H1 (cell line): ENCODE measurements around the gene PDZD11.

Experiments
- CBX5 ChIP-seq: fragments of 300-800, 300-1000 bp; sonication (generic); IDR thresholded peaks from 2 replicates; pipeline ENCODE4 v1.7.1; 2016; ENCODE audit warnings: antibody characterized with exemption, low read length, low read depth
- CHD1 ChIP-seq: IDR thresholded peaks from 2 replicates; pipeline ENCODE4 v1.6.1; 2012; ENCODE audit warnings: low read depth, low read length, improper control_type of control experiment
- EP300 ChIP-seq, 2 experiments: IDR thresholded peaks; 1 replicate in 1 of 2; 2 replicates in 1 of 2; pipeline ENCODE4 v1.6.1; 2011 to 2012; ENCODE audit warnings: low read depth in 2 of 2, low read length in 2 of 2, mild to moderate bottlenecking in 2 of 2, borderline replicate concordance in 1 of 2, inconsistent platforms in 1 of 2, moderate library complexity in 1 of 2
- KDM1A ChIP-seq: fragments of 200-600, 300-600 bp; sonication (generic); IDR thresholded peaks from 2 replicates; pipeline ENCODE4 v1.7.1; 2016; ENCODE audit warnings: mild to moderate bottlenecking, low read length, borderline replicate concordance
- POLR2AphosphoS5 ChIP-seq: IDR thresholded peaks from 2 replicates; pipeline ENCODE4 v1.6.1; 2011; ENCODE audit warnings: low read depth, low read length
- RFX5 ChIP-seq: IDR thresholded peaks from 2 replicates; pipeline ENCODE4 v1.6.1; 2011; ENCODE audit warnings: low read depth, low read length, improper control_type of control experiment, borderline replicate concordance
- SP1 ChIP-seq: IDR thresholded peaks from 2 replicates; pipeline ENCODE4 v1.6.1; 2011; ENCODE audit warnings: low read depth, low read length
- SUZ12 ChIP-seq: fragments of 200-600 bp; sonication (generic); IDR thresholded peaks from 2 replicates; pipeline ENCODE4 v1.6.1; 2012; ENCODE audit warnings: mild to moderate bottlenecking, inconsistent platforms, low read length, moderate library complexity, mixed read lengths
- TAF1 ChIP-seq: IDR thresholded peaks from 2 replicates; pipeline ENCODE4 v1.6.1; 2011; ENCODE audit warnings: mild to moderate bottlenecking, low read depth, low read length
- TF ChIP-seq, protein P1 (sequence below), 3 experiments: IDR thresholded peaks; 1 replicate in 2 of 3; 2 replicates in 1 of 3; pipeline versions ENCODE4 v1.5.1 to v1.6.1; 2011; ENCODE audit warnings: low read length in 3 of 3, mild to moderate bottlenecking in 3 of 3, inconsistent platforms in 2 of 3, low read depth in 1 of 3, moderate library complexity in 1 of 3; ENCODE audit not compliant: insufficient read depth in 1 of 3; ENCODE audit errors: control extremely low read depth in 1 of 3

DNA sequence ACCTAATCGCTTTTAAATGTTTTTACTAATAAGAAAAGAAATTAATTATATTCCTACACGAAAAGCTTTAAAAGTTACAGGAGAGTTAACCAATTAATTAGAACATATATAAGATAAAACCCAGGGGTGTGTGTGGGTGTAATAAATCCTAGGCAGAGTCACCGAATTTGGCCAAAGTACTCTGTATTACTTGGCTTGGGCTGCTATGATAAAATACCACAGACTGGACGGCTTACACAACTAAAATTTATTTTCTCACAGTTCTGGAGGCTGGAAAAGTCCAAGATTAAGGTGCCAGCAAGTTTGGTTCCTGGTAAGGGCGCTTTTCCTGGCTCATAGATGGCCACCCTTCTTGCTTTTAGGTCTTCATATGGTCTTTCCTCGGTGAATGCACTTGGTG lies 44.8 kb downstream of the PDZD11 start:
- TF ChIP-seq SP1 = no peak
- TF ChIP-seq RFX5 = no peak
- TF ChIP-seq CBX5 = no peak
- TF ChIP-seq KDM1A = no peak
- TF ChIP-seq, protein P1, sequence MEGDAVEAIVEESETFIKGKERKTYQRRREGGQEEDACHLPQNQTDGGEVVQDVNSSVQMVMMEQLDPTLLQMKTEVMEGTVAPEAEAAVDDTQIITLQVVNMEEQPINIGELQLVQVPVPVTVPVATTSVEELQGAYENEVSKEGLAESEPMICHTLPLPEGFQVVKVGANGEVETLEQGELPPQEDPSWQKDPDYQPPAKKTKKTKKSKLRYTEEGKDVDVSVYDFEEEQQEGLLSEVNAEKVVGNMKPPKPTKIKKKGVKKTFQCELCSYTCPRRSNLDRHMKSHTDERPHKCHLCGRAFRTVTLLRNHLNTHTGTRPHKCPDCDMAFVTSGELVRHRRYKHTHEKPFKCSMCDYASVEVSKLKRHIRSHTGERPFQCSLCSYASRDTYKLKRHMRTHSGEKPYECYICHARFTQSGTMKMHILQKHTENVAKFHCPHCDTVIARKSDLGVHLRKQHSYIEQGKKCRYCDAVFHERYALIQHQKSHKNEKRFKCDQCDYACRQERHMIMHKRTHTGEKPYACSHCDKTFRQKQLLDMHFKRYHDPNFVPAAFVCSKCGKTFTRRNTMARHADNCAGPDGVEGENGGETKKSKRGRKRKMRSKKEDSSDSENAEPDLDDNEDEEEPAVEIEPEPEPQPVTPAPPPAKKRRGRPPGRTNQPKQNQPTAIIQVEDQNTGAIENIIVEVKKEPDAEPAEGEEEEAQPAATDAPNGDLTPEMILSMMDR (IDR thresholded peaks at IDR 0.05; ENCODE audit: control extremely low read depth in 1 of 3, insufficient read depth in 1 of 3, low read depth in 1 of 3, low read length in 3 of 3) = no peak
- TF ChIP-seq SUZ12 = no peak
- TF ChIP-seq POLR2AphosphoS5 = no peak
- TF ChIP-seq CHD1 = no peak
- TF ChIP-seq EP300 (IDR thresholded peaks at IDR 0.05; ENCODE audit: borderline replicate concordance in 1 of 2, low read depth in 2 of 2, low read length in 2 of 2) = no peak
- no peak for TF ChIP-seq TAF1
